HG03575 (cell line): Measurements from ENCODE around the gene CYP26C1.

ENCODE experiments used
- ATAC-seq: cut with Tn5 transposase; IDR thresholded peaks from one replicate; pipeline ENCODE4 v1.9.1; 2021; ENCODE audit not compliant: unreplicated experiment, insufficient number of reproducible peaks, low FRiP score; ENCODE audit errors: extremely low read depth

CYP26C1 gene, protein sequence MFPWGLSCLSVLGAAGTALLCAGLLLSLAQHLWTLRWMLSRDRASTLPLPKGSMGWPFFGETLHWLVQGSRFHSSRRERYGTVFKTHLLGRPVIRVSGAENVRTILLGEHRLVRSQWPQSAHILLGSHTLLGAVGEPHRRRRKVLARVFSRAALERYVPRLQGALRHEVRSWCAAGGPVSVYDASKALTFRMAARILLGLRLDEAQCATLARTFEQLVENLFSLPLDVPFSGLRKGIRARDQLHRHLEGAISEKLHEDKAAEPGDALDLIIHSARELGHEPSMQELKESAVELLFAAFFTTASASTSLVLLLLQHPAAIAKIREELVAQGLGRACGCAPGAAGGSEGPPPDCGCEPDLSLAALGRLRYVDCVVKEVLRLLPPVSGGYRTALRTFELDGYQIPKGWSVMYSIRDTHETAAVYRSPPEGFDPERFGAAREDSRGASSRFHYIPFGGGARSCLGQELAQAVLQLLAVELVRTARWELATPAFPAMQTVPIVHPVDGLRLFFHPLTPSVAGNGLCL

DNA sequence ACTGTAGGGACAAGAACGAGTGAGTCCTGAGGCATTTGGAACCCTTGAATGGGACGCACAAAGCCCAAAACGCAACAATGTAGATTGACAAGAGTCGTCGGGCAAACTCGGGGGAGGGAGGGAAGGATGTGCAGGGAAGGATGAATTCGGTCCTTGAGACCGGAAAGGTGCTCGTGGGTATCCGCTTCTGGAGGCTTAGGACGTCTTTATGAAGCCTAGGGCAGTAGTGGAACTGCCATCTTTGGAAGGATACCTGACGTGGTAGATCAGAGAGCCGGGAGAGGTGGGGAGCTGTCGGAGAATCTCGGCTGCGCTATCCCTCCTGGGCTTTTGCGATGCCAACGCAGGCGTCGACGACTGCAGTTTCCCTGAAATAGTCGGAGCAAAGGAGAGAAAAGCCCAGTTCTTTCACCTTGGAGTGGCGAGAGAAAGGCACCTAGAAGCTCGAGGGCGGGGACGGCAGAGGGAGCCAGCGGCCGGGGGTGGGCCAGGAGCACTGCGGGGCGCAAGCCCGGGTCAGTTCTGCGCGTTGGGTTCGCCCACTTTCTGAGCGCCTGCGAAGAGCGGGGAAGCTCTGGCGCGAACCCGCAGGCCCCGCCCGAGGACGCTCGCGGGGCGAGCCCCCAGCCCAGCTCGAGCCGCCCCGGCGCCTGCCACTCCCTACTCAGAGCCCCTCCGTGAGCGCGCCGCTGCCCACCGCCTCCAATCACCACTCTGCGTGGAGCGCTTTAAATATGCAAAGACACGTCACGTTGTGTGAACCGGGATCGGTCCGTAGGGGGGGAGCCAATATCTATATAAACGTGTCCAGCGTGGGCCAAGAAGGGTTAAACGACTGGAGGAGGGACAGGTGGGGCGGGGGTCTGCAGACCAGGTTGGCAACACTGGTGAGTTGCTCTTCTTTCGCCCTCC lies at the start of gene CYP26C1:
Gene CYP26C1 (plus strand): TSS at position 824 of the 912 bp plus-strand sequence. CDS start 466 bp downstream, outside the sequence.
- ATAC-seq: no peak

DNA sequence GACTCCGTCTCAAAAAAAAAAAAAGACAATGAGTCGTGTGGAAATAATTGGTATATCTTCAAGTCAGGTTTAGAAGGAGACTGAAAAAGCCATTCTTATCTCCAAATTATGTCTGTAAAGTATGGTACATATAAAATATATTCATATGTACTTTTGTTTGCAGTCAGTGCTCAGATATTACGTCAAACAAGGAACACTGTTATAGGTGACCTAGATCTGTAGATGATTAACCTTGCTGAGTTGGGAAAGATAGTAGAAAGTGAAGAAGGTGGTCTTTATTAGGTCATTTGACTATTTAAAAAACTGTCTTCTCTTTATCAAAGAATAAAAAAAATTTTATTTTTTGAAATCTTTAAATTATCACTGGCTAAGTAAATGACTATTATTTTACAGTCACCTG lies 44.9 kb upstream of the CYP26C1 start:
- ATAC-seq: no peak

GRCh38 chr10:93023013-93023650 lies 37.5 kb upstream of the CYP26C1 start:
- ATAC-seq: no peak

DNA sequence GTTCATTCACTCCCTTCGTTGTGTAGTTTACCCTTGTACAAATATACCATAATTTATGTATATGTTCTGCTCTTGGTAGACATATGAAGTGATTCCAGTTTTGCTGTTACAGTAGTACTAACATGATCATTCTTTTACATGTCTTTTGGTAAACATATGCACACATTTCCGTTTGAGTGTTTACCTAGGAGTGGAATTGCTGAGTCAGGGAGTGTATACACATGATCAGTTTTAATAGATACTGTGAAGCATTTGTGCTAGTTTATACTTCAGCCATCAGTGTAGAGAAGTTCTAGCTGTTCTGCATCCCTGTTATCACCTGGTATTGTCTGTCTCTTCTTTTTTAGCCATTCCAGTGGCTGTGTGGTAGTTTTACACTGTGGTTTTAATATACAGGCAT lies 34.5 kb upstream of the CYP26C1 start:
- no peak for ATAC-seq

- no peak for ATAC-seq
These were observed 33.1 kb upstream of the CYP26C1 start for GRCh38 chr10:93027508-93027907.

GRCh38 chr10:93028883-93029282 lies 31.7 kb upstream of the CYP26C1 start:
- ATAC-seq: no peak

DNA sequence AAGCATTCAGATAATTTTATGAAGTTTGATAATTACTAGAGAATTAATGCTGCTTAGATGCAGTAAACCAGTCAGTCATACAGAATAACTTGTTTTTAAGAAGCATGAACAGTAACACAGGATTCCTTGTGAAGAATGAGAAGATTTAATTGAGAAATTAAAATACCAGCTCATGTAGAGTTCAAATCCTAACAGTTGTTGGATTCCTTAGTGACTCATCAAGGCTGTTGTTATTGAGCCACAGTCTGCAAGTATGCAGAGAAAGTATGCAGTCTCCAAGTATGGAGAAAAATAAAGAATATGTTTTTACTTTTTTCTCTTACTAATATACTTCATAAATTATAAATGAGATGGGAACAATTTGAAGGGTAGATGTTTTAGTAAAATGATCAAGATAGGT lies 30.2 kb upstream of the CYP26C1 start:
- no peak for ATAC-seq

GRCh38 chr10:93032105-93032808 lies 28.3 kb upstream of the CYP26C1 start:
- no peak for ATAC-seq

DNA sequence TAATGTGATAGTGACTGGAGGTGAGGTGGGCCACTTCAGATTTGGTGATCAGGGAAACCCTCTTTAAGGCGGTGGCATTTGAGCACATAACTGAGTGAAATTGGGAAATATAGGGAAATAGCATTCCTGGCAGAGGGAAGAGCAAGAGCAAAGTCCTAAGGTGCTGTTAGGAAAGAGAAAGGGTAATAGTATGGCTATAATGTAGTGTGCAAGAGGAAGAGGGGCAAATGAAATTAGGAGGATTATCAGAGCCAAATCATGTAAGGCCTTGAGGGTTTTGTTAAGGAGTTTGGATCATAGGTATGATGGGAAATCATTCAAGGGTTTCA lies 27.8 kb upstream of the CYP26C1 start:
- ATAC-seq: no peak

GRCh38 chr10:93034426-93034825 lies 26.2 kb upstream of the CYP26C1 start:
- no peak for ATAC-seq

GRCh38 chr10:93039110-93039509 lies 21.5 kb upstream of the CYP26C1 start:
- no peak for ATAC-seq

GRCh38 chr10:93039721-93040120 lies 20.9 kb upstream of the CYP26C1 start:
- no peak for ATAC-seq

GRCh38 chr10:93054486-93054885 lies 6.1 kb upstream of the CYP26C1 start:
- no peak for ATAC-seq

- no peak for ATAC-seq
These were observed 2.5 kb upstream of the CYP26C1 start for GRCh38 chr10:93058139-93058538.

GRCh38 chr10:93060887-93061593 lies 442 bp downstream of the CYP26C1 start:
- ATAC-seq: no peak

- ATAC-seq: no peak
These were observed 1.3 kb downstream of the CYP26C1 start for GRCh38 chr10:93061594-93062513.

DNA sequence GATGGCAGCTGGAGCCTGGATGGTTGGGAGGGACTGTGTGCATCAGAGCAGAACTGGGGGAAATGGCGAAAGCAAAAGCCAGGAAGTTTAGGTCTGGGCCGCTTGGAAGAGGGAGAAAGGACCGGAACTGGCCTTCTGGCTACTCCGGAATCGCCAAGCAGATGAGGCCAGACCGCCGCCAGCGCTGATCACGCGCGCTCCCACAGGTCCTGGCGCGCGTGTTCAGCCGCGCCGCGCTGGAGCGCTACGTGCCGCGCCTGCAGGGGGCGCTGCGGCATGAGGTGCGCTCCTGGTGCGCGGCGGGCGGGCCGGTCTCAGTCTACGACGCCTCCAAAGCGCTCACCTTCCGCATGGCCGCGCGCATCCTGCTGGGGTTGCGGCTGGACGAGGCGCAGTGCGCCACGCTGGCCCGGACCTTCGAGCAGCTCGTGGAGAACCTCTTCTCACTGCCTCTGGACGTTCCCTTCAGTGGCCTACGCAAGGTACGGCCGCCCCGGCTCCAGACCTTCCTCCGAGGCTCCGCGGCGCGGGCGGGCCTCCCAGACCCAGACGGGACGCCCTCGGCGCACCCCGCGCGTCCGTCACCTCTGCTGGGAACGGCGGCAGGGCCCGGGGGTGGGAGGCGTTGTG lies 2.0 kb downstream of the CYP26C1 start:
- ATAC-seq: no peak
